ENCODE data around the gene NSUN4. TPM values are rescaled to one million over a fixed set of nuclear protein-coding genes. Genes with fewer than 3 reads are reported as not detected.

The NSUN4 gene
- total and polyA plus RNA-seq, 2 of the 13 experiments (the other 11 are each of a cell fraction or from before 2014, with no cell fraction given) = 21.5 to 23.5 TPM

DNA sequence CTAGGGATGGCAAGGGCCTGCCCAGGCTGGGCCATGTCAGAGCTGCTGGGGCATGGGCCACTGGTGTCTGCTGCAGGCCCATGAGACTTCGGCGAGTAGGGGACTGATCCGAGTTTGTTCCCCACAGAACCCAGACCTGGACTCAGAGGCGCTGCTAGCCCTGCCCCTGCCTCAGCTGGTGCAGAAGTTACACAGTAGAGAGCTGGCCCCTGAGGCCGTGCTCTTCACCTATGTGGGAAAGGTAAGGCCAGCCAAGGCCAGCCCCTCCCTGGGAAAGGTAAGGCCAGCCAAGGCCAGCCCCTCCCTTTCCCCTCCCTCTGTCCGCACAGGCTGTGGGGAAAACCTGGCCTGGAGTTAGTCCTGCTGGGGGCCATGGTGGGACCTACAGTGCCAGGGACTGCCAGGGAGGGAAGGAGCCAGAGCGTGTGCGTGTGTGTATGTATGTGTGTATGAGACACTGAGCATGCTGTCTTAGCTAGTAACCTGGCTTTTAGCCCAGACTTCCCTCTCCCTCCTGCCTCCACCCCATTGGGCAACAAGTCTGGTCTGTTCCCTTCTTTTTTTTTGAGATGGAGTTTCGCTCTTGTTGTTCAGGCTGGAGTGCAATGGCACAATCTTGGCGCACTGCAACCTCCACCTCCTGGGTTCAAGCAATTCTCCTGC, 61.5 kb downstream of the NSUN4 start (continued):
- TF ChIP-seq RARG (CRISPR knock-in tag; IDR thresholded peaks at IDR 0.05; ENCODE audit: low read depth) (no peak), TSC22D2 (CRISPR knock-in tag; IDR thresholded peaks at IDR 0.05; ENCODE audit: borderline replicate concordance) (no peak), TBX2 (CRISPR knock-in tag; IDR thresholded peaks at IDR 0.05; ENCODE audit: borderline replicate concordance) (peak; percentile 51; the same call in 1 of the 2 replicates), SP2 (CRISPR knock-in tag; IDR thresholded peaks at IDR 0.05) (no peak), ZFP36L2 (CRISPR knock-in tag; IDR thresholded peaks at IDR 0.05) (no peak), CBX1 (IDR thresholded peaks at IDR 0.05; ENCODE audit: low read depth) (no peak), HIVEP1 (CRISPR knock-in tag; IDR thresholded peaks at IDR 0.05) (no peak), ZKSCAN8 (CRISPR knock-in tag; IDR thresholded peaks at IDR 0.05; ENCODE audit: borderline replicate concordance) (no peak), ZNF547 (CRISPR knock-in tag; IDR thresholded peaks at IDR 0.05) (0 out of 2 replicates have a peak, but pooled peaks have one; percentile 40), AKAP8 (CRISPR knock-in tag; IDR thresholded peaks at IDR 0.05) (no peak), ZNF17 (CRISPR knock-in tag; IDR thresholded peaks at IDR 0.05) (no peak), ZFP37 (CRISPR knock-in tag; IDR thresholded peaks at IDR 0.05; ENCODE audit: borderline replicate concordance) (no peak), ERF (CRISPR knock-in tag; IDR thresholded peaks at IDR 0.05) (no peak), SNRNP70 (IDR thresholded peaks at IDR 0.05; ENCODE audit: low read depth, low read length) (no peak), ZNF296 (CRISPR knock-in tag; conservative IDR thresholded peaks at IDR 0.05) (no peak), CEBPB (IDR thresholded peaks at IDR 0.05; ENCODE audit: borderline replicate concordance, low read depth, low read length) (no peak), KMT2A (CRISPR knock-in tag; IDR thresholded peaks at IDR 0.05) (0 out of 2 replicates have a peak, but pooled peaks have one; percentile 41), HES4 (CRISPR knock-in tag; IDR thresholded peaks at IDR 0.05; ENCODE audit: borderline replicate concordance) (no peak), ZZZ3 (CRISPR knock-in tag; IDR thresholded peaks at IDR 0.05; ENCODE audit: borderline replicate concordance) (no peak), RCOR2 (CRISPR knock-in tag; IDR thresholded peaks at IDR 0.05) (no peak), CCAR2 (optimal IDR thresholded peaks at IDR 0.05; ENCODE audit: low read depth, low read length) (no peak), ZNF430 (CRISPR knock-in tag; IDR thresholded peaks at IDR 0.05) (0 out of 2 replicates have a peak, but pooled peaks have one; percentile 8), ZNF558 (CRISPR knock-in tag; IDR thresholded peaks at IDR 0.05; ENCODE audit: borderline replicate concordance) (no peak), TEAD2 (CRISPR knock-in tag; IDR thresholded peaks at IDR 0.05) (no peak)
- TF ChIP-seq, protein P1, sequence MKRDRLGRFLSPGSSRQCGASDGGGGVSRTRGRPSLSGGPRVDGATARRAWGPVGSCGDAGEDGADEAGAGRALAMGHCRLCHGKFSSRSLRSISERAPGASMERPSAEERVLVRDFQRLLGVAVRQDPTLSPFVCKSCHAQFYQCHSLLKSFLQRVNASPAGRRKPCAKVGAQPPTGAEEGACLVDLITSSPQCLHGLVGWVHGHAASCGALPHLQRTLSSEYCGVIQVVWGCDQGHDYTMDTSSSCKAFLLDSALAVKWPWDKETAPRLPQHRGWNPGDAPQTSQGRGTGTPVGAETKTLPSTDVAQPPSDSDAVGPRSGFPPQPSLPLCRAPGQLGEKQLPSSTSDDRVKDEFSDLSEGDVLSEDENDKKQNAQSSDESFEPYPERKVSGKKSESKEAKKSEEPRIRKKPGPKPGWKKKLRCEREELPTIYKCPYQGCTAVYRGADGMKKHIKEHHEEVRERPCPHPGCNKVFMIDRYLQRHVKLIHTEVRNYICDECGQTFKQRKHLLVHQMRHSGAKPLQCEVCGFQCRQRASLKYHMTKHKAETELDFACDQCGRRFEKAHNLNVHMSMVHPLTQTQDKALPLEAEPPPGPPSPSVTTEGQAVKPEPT (CRISPR knock-in tag; IDR thresholded peaks at IDR 0.05; ENCODE audit: low read depth) = no peak
- TF ChIP-seq, protein P2, sequence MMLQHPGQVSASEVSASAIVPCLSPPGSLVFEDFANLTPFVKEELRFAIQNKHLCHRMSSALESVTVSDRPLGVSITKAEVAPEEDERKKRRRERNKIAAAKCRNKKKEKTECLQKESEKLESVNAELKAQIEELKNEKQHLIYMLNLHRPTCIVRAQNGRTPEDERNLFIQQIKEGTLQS (CRISPR knock-in tag; IDR thresholded peaks at IDR 0.05) = no peak
- TF ChIP-seq, protein P3, sequence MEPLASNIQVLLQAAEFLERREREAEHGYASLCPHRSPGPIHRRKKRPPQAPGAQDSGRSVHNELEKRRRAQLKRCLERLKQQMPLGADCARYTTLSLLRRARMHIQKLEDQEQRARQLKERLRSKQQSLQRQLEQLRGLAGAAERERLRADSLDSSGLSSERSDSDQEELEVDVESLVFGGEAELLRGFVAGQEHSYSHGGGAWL (CRISPR knock-in tag; IDR thresholded peaks at IDR 0.05) = 0 out of 2 replicates have a peak, but pooled peaks have one; percentile 21
- TF ChIP-seq, protein P4, sequence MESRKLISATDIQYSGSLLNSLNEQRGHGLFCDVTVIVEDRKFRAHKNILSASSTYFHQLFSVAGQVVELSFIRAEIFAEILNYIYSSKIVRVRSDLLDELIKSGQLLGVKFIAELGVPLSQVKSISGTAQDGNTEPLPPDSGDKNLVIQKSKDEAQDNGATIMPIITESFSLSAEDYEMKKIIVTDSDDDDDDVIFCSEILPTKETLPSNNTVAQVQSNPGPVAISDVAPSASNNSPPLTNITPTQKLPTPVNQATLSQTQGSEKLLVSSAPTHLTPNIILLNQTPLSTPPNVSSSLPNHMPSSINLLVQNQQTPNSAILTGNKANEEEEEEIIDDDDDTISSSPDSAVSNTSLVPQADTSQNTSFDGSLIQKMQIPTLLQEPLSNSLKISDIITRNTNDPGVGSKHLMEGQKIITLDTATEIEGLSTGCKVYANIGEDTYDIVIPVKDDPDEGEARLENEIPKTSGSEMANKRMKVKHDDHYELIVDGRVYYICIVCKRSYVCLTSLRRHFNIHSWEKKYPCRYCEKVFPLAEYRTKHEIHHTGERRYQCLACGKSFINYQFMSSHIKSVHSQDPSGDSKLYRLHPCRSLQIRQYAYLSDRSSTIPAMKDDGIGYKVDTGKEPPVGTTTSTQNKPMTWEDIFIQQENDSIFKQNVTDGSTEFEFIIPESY (CRISPR knock-in tag; IDR thresholded peaks at IDR 0.05) = peak; percentile 37; the same call in 1 of the 2 replicates

Measured in HepG2 (cell line).